ENCODE data around the gene GTF3C2.

GTF3C2 gene

DNA sequence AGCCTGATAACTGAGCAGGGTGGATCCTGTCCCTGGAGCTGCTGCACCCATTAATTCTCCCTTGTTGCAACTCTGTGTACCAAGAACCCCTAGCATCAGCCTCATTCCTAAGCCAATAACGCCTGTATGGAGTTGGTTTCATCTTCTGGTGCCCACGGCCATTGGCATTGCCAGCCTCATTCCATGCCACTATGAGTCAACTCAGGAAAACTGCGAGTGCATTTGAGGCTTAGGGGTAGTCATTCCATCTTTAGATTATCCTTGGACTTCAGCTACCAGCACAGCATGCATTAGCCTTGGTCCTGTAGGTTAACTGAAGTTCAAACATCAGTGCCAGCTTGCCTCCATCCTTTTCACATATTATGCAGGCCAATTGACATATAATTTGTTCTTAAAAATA is 75.7 kb downstream of the GTF3C2 start:
- no CpG with 5 or more reads among the region's 3 CpGs for WGBS (ENCODE audit: insufficient coverage, insufficient read length)
- H3K36me3 ChIP-seq (ENCODE audit: control insufficient read depth, insufficient read depth, low read length), result no peaks in the 10 kb centered on the region
- peaks cover 8% of the 10 kb centered on the region for H3K4me1 ChIP-seq (ENCODE audit: control insufficient read depth, insufficient read depth, low read length)
- no peak overlapping the region for H3K4me3 ChIP-seq (ENCODE audit: low read length)
- H3K27ac ChIP-seq (ENCODE audit: low read length), result no peak overlapping the region
- H3K9me3 ChIP-seq (ENCODE audit: control insufficient read depth, insufficient read depth, low read length), result no peaks in the 10 kb centered on the region
- no peaks in the 10 kb centered on the region; the same call in 1 of the 2 replicates for H3K27me3 ChIP-seq (ENCODE audit: control insufficient read depth, insufficient read depth, low read length)
- DNase-seq (ENCODE audit: low read depth, low spot score), result no peak

DNA sequence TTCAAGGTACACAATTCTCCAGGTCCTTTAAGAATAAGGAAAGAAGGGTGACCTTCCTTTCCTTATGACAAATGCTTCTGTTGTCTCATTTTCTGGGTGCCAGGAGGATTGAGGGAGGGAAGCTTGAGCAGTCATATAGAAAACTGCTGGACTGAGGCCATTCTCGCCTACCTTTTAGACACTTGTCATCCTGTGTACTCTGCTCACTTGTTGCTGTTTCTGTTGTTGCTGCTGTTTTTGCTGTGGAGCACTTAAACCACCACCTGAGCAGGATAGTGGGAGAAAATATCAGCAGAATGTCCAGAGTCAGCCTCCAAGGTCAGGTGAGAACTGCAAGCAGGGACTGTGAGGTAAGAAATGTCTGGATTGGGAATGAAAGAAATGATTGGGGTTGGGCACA is 78.6 kb downstream of the GTF3C2 start:
- Histone ChIP-seq H3K36me3 (ENCODE audit: control insufficient read depth, insufficient read depth, low read length) (no peaks in the 10 kb centered on the region), H3K9me3 (ENCODE audit: control insufficient read depth, insufficient read depth, low read length) (no peaks in the 10 kb centered on the region), H3K27ac (ENCODE audit: low read length) (no peak overlapping the region), H3K4me1 (ENCODE audit: control insufficient read depth, insufficient read depth, low read length) (peaks cover 8% of the 10 kb centered on the region), H3K4me3 (ENCODE audit: low read length) (no peak overlapping the region), H3K27me3 (ENCODE audit: control insufficient read depth, insufficient read depth, low read length) (no peaks in the 10 kb centered on the region; the same call in 1 of the 2 replicates)
- DNase-seq (ENCODE audit: low read depth, low spot score), result no peak
- WGBS (ENCODE audit: insufficient coverage, insufficient read length), result no CpG with 5 or more reads among the region's 1 CpG
